SK-N-SH (cell line): ENCODE data around the gene ACIN1. TPM values are rescaled to one million over a fixed set of nuclear protein-coding genes. Genes with fewer than 3 reads are reported as not detected.

Experiments
- CTCF ChIA-PET: fragments of 300-600, 350-600 bp; formaldehyde crosslinking; extraction: SDS; loops from one replicate; lab custom pipeline; 2021; lab: Yijun Ruan, JAX
- POLR2A ChIA-PET: fragments of 350-600 bp; sonication (Branson Sonifier 250); formaldehyde crosslinking; extraction: SDS; loops from one replicate; lab custom pipeline; 2020; ENCODE audit warnings: antibody characterized with exemption, inconsistent platforms; lab: Yijun Ruan, JAX
- DNase-seq: peaks from one replicate; pipeline ENCODE4 v3.0.0; 2012
- H2AFZ ChIP-seq: fragments of 200-600 bp; sonication (generic); 2 replicates; pipeline ENCODE4 v1.8.1; 2016; ENCODE audit warnings: antibody characterized with exemption, mild to moderate bottlenecking, low read depth
- H3F3A ChIP-seq: fragments of 200-600 bp; sonication (generic); replicated peaks from 2 replicates; pipeline ENCODE3; 2016; ENCODE audit warnings: antibody characterized with exemption, mild to moderate bottlenecking; ENCODE audit not compliant: insufficient read depth
- H3K27ac ChIP-seq, 2 experiments: fragments of 200-500 bp in 1 of 2; fragments of 200-600 bp in 1 of 2; sonication (Bioruptor generic) in 1 of 2; sonication (generic), shearing (Covaris generic) in 1 of 2; 2 replicates each; pipeline versions ENCODE4 v1.5.1 to v1.6.1; 2014 to 2016; ENCODE audit warnings: low read depth in 2 of 2, inconsistent platforms in 1 of 2, low read length in 1 of 2, mild to moderate bottlenecking in 1 of 2, mixed read lengths in 1 of 2
- H3K27me3 ChIP-seq: fragments of 200-600 bp; sonication (generic), shearing (Covaris generic); 2 replicates; pipeline ENCODE4 v1.6.1; 2016; ENCODE audit warnings: mixed run types; ENCODE audit not compliant: insufficient read depth
- H3K36me3 ChIP-seq, 2 experiments: fragments of 200-500 bp in 1 of 2; fragments of 200-600 bp in 1 of 2; sonication (Bioruptor generic) in 1 of 2; sonication (generic) in 1 of 2; replicated peaks in 1 of 2; 2 replicates each; pipeline versions ENCODE3 to v1.5.1; 2014 to 2016; ENCODE audit warnings: low read length in 1 of 2, mild to moderate bottlenecking in 1 of 2; ENCODE audit not compliant: insufficient read depth in 2 of 2, control insufficient read depth in 1 of 2
- H3K4me1 ChIP-seq, 2 experiments: fragments of 200-500 bp in 1 of 2; fragments of 200-600 bp in 1 of 2; sonication (Bioruptor generic) in 1 of 2; sonication (generic), shearing (Covaris generic) in 1 of 2; 2 replicates each; pipeline versions ENCODE4 v1.5.1 to v1.6.1; 2014 to 2016; ENCODE audit warnings: low read depth in 1 of 2, low read length in 1 of 2, mixed run types in 1 of 2; ENCODE audit not compliant: insufficient read depth in 2 of 2, control insufficient read depth in 1 of 2
- H3K4me2 ChIP-seq: fragments of 200-600 bp; sonication (generic), shearing (Covaris generic); 2 replicates; pipeline ENCODE4 v1.6.1; 2017; ENCODE audit warnings: mixed run types
- H3K4me3 ChIP-seq, 2 experiments: fragments of 200-500 bp in 1 of 2; fragments of 200-600 bp in 1 of 2; sonication (Bioruptor generic) in 1 of 2; sonication (generic), shearing (Covaris generic) in 1 of 2; 2 replicates each; pipeline versions ENCODE4 v1.5.1 to v1.8.1; 2014 to 2016; ENCODE audit warnings: low read depth in 2 of 2, inconsistent platforms in 1 of 2, low read length in 1 of 2, mild to moderate bottlenecking in 1 of 2, mixed read lengths in 1 of 2, moderate library complexity in 1 of 2
- H3K79me2 ChIP-seq: fragments of 200-600 bp; sonication (generic); 2 replicates; pipeline ENCODE4 v1.8.1; 2017; ENCODE audit warnings: mild to moderate bottlenecking; ENCODE audit not compliant: insufficient read depth
- H3K9ac ChIP-seq: fragments of 200-600 bp; sonication (generic); 2 replicates; pipeline ENCODE4 v1.6.1; 2017; ENCODE audit warnings: mixed run types
- H3K9me2 ChIP-seq: fragments of 200-600 bp; sonication (generic); 2 replicates; pipeline ENCODE4 v1.6.1; 2017; ENCODE audit warnings: mixed run types
- H3K9me3 ChIP-seq: fragments of 200-600 bp; sonication (generic); 2 replicates; pipeline ENCODE4 v1.6.1; 2017; ENCODE audit warnings: mixed run types, mild to moderate bottlenecking, moderate library complexity
- H4K20me1 ChIP-seq: fragments of 200-600 bp; sonication (generic); 2 replicates; pipeline ENCODE4 v1.6.1; 2017; ENCODE audit warnings: mild to moderate bottlenecking, mixed run types; ENCODE audit not compliant: insufficient read depth
- CHD2 ChIP-seq: fragments of 150-350 bp; IDR thresholded peaks from 2 replicates; pipeline ENCODE4 v1.6.1; 2018; ENCODE audit warnings: low read length; ENCODE audit not compliant: partially characterized antibody
- ELF1 ChIP-seq: IDR thresholded peaks from 2 replicates; pipeline ENCODE4 v1.4.0; 2012
- EP300 ChIP-seq, 2 experiments: IDR thresholded peaks; 2 replicates each; pipeline versions ENCODE4 v1.4.0 to v1.6.1; 2012; ENCODE audit warnings: borderline replicate concordance in 1 of 2, low read depth in 1 of 2, low read length in 1 of 2
- FOSL2 ChIP-seq: IDR thresholded peaks from 2 replicates; pipeline ENCODE4 v1.4.0; 2012; ENCODE audit warnings: low read depth, mild to moderate bottlenecking, moderate library complexity, borderline replicate concordance
- FOXJ3 ChIP-seq: sonication (generic); formaldehyde crosslinking; IDR thresholded peaks from 2 replicates; pipeline ENCODE4 v1.5.1; 2020; ENCODE audit warnings: mild to moderate bottlenecking, missing genetic modification reagents
- FOXM1 ChIP-seq: IDR thresholded peaks from 2 replicates; pipeline ENCODE4 v1.4.0; 2012; ENCODE audit warnings: low read depth, mild to moderate bottlenecking
- GABPA ChIP-seq: IDR thresholded peaks from 2 replicates; pipeline ENCODE4 v1.4.0; 2012; ENCODE audit warnings: low read depth, mild to moderate bottlenecking
- MXI1 ChIP-seq: IDR thresholded peaks from 2 replicates; pipeline ENCODE4 v1.6.1; 2012; ENCODE audit warnings: mild to moderate bottlenecking, low read depth, low read length, improper control_type of control experiment
- NFIC ChIP-seq: IDR thresholded peaks from 2 replicates; pipeline ENCODE4 v1.4.0; 2012; ENCODE audit warnings: borderline replicate concordance
- NRF1 ChIP-seq: IDR thresholded peaks from 2 replicates; pipeline ENCODE4 v1.6.1; 2012; ENCODE audit warnings: low read depth, mild to moderate bottlenecking, low read length
- RAD21 ChIP-seq: IDR thresholded peaks from 2 replicates; pipeline ENCODE4 v1.6.1; 2012; ENCODE audit warnings: mild to moderate bottlenecking, low read length
- SIN3A ChIP-seq: IDR thresholded peaks from 2 replicates; pipeline ENCODE4 v1.6.1; 2012; ENCODE audit warnings: low read depth, mild to moderate bottlenecking, low read length, moderate library complexity, borderline replicate concordance
- TCF12 ChIP-seq: IDR thresholded peaks from 2 replicates; pipeline ENCODE4 v1.4.0; 2012
- TEAD4 ChIP-seq: IDR thresholded peaks from 2 replicates; pipeline ENCODE4 v1.4.0; 2012; ENCODE audit warnings: mild to moderate bottlenecking, borderline replicate concordance; ENCODE audit not compliant: insufficient read depth
- WGBS: methylation state at CpG from one replicate; pipeline ENCODE4 v1.1.6; 2017; ENCODE audit warnings: low lambda C conversion rate; 5-methylcytosine and 5-hydroxymethylcytosine counted together
- polyA plus RNA-seq, 3 experiments: library from polyadenylated mRNA; depleted of rRNA; stranded (reverse); fragments of >200 nt; gene quantifications; 2 replicates each; pipeline ENCODE4 v1.2.3, GENCODE V29; 2012
- TF ChIP-seq, protein P1 (sequence below): IDR thresholded peaks from 2 replicates; pipeline ENCODE4 v1.4.0; 2012; ENCODE audit warnings: low read depth
- TF ChIP-seq, protein P2 (sequence below): IDR thresholded peaks from 2 replicates; pipeline ENCODE4 v1.6.1; 2012; ENCODE audit warnings: mild to moderate bottlenecking, low read depth, low read length, moderate library complexity
- TF ChIP-seq, protein P3 (sequence below): fragments of 150-350 bp; IDR thresholded peaks from 2 replicates; pipeline ENCODE4 v1.6.1; 2017; ENCODE audit warnings: antibody characterized with exemption, low read length, low read depth, borderline replicate concordance

The ACIN1 gene
- polyA plus RNA-seq, 1 of the 3 experiments (the other 2 are of a cell fraction), result 159 TPM

DNA sequence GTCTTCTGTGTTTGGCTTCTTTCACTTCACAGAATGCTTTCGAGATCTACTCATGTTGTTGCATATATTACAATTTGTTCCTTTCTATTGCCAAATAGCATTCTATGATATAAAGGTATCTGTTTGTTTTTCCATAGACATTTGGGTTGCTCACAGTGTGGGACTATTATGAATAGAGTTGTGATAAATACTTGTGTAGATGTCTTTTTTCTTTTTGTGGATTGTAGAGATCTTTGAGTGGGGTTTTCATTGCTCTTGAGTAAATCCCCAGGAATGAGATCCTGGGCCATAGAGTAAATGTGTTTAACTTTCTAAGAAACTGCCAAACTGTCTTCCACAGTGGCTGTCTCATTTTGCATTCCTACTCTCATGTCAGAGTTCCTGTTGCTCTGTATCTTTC is 49.0 kb upstream of the ACIN1 start:
- no peaks in the 10 kb centered on the region; the same call in 1 of the 2 replicates for H3K27me3 ChIP-seq
- WGBS, result 35% methylated on average over 1 of the region's 1 CpG
- no peak overlapping the region for H3K9ac ChIP-seq
- H3K9me3 ChIP-seq, result no peaks in the 10 kb centered on the region
- no peak overlapping the region for H2AFZ ChIP-seq
- H3F3A ChIP-seq, result no peaks in the 10 kb centered on the region
- H3K9me2 ChIP-seq, result no peaks in the 10 kb centered on the region
- no peaks in the 10 kb centered on the region for H4K20me1 ChIP-seq
- H3K4me3 ChIP-seq, result no peak overlapping the region
- no peak overlapping the region for H3K27ac ChIP-seq
- no peak overlapping the region for H3K4me2 ChIP-seq
- ChIA-PET POLR2A (no interaction called here), CTCF (interaction anchor here (3.2 kb wide), 1 partner anchor 23 kb away, joined by 28 read pairs; no protein-coding TSS in a partner anchor)
- TF ChIP-seq NFIC (no peak), SIN3A (no peak), TEAD4 (no peak), ELF1 (no peak), TCF12 (no peak), FOSL2 (no peak), FOXJ3 (CRISPR knock-in tag) (no peak), GABPA (no peak), CHD2 (no peak), FOXM1 (no peak), NRF1 (no peak), EP300 (IDR thresholded peaks at IDR 0.05; ENCODE audit: borderline replicate concordance in 1 of 2, low read depth in 1 of 2, low read length in 1 of 2) (no peak), MXI1 (no peak), RAD21 (no peak)
- TF ChIP-seq, protein P1, sequence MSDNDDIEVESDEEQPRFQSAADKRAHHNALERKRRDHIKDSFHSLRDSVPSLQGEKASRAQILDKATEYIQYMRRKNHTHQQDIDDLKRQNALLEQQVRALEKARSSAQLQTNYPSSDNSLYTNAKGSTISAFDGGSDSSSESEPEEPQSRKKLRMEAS, result no peak
- TF ChIP-seq, protein P2, sequence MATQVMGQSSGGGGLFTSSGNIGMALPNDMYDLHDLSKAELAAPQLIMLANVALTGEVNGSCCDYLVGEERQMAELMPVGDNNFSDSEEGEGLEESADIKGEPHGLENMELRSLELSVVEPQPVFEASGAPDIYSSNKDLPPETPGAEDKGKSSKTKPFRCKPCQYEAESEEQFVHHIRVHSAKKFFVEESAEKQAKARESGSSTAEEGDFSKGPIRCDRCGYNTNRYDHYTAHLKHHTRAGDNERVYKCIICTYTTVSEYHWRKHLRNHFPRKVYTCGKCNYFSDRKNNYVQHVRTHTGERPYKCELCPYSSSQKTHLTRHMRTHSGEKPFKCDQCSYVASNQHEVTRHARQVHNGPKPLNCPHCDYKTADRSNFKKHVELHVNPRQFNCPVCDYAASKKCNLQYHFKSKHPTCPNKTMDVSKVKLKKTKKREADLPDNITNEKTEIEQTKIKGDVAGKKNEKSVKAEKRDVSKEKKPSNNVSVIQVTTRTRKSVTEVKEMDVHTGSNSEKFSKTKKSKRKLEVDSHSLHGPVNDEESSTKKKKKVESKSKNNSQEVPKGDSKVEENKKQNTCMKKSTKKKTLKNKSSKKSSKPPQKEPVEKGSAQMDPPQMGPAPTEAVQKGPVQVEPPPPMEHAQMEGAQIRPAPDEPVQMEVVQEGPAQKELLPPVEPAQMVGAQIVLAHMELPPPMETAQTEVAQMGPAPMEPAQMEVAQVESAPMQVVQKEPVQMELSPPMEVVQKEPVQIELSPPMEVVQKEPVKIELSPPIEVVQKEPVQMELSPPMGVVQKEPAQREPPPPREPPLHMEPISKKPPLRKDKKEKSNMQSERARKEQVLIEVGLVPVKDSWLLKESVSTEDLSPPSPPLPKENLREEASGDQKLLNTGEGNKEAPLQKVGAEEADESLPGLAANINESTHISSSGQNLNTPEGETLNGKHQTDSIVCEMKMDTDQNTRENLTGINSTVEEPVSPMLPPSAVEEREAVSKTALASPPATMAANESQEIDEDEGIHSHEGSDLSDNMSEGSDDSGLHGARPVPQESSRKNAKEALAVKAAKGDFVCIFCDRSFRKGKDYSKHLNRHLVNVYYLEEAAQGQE, result no peak
- TF ChIP-seq, protein P3, sequence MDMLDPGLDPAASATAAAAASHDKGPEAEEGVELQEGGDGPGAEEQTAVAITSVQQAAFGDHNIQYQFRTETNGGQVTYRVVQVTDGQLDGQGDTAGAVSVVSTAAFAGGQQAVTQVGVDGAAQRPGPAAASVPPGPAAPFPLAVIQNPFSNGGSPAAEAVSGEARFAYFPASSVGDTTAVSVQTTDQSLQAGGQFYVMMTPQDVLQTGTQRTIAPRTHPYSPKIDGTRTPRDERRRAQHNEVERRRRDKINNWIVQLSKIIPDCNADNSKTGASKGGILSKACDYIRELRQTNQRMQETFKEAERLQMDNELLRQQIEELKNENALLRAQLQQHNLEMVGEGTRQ, result no peak
- no peaks in the 10 kb centered on the region for H3K79me2 ChIP-seq
- DNase-seq, result no peak
- no peaks in the 10 kb centered on the region; a peak in 1 of 4 replicates for H3K4me1 ChIP-seq
- no peaks in the 10 kb centered on the region for H3K36me3 ChIP-seq
